Measurements from ENCODE around the gene MRPS16. TPM values are rescaled to one million over a fixed set of nuclear protein-coding genes. Genes with fewer than 3 reads are reported as not detected.

MRPS16 gene
- total RNA-seq, 3 donors from 2014 or later: 76.7 to 108 (median 88.9) TPM

- Histone ChIP-seq H3K9me3 (no peaks in the 10 kb centered on the region), H3K4me3 (no peak overlapping the region), H3K4me1 (ENCODE audit: low read depth) (no peaks in the 10 kb centered on the region), H3K36me3 (ENCODE audit: low read depth) (no peaks in the 10 kb centered on the region)
- intact Hi-C loops (cut with DNase I, micrococcal nuclease): no loop called here
- DNase-seq (no peak), ATAC-seq (no peak)
- TF ChIP-seq CTCF (IDR thresholded peaks at IDR 0.05): no peak
Observed at GRCh38 chr10:73217628-73218027, 34.8 kb downstream of the MRPS16 start.

- H3K36me3 ChIP-seq (ENCODE audit: low read depth): no peaks in the 10 kb centered on the region
- intact Hi-C loops (cut with DNase I, micrococcal nuclease): no loop called here
- DNase-seq: no peak
- no peaks in the 10 kb centered on the region for H3K4me1 ChIP-seq (ENCODE audit: low read depth)
- TF ChIP-seq CTCF (IDR thresholded peaks at IDR 0.05): no peak
- no peak for ATAC-seq
- no peak overlapping the region for H3K4me3 ChIP-seq
- no peaks in the 10 kb centered on the region for H3K9me3 ChIP-seq
Observed at GRCh38 chr10:73215749-73216148, 36.7 kb downstream of the MRPS16 start.

- intact Hi-C loops (cut with DNase I, micrococcal nuclease): no loop called here
- Histone ChIP-seq H3K9me3 (no peaks in the 10 kb centered on the region), H3K4me3 (no peak overlapping the region), H3K4me1 (ENCODE audit: low read depth) (no peaks in the 10 kb centered on the region), H3K36me3 (ENCODE audit: low read depth) (peaks cover 4% of the 10 kb centered on the region)
- no peak for DNase-seq
- ATAC-seq: no peak
- TF ChIP-seq CTCF (IDR thresholded peaks at IDR 0.05): no peak
Observed at GRCh38 chr10:73211106-73211811, 41.2 kb downstream of the MRPS16 start.

- TF ChIP-seq CTCF (IDR thresholded peaks at IDR 0.05): no peak
- no peak for DNase-seq
- intact Hi-C loops (cut with DNase I, micrococcal nuclease): no loop called here
- Histone ChIP-seq H3K9me3 (no peaks in the 10 kb centered on the region), H3K4me3 (no peak overlapping the region), H3K36me3 (ENCODE audit: low read depth) (peaks cover 4% of the 10 kb centered on the region), H3K4me1 (ENCODE audit: low read depth) (no peaks in the 10 kb centered on the region)
- no peak for ATAC-seq
Observed at GRCh38 chr10:73210395-73211105, 41.9 kb downstream of the MRPS16 start.

GRCh38 chr10:73209705-73210104, 42.7 kb downstream of the MRPS16 start:
- Histone ChIP-seq H3K9me3 (no peaks in the 10 kb centered on the region), H3K36me3 (ENCODE audit: low read depth) (peaks cover 4% of the 10 kb centered on the region), H3K4me3 (no peak overlapping the region), H3K4me1 (ENCODE audit: low read depth) (no peaks in the 10 kb centered on the region)
- DNase-seq (no peak), ATAC-seq (no peak)
- TF ChIP-seq CTCF (IDR thresholded peaks at IDR 0.05): no peak
- intact Hi-C loops (cut with DNase I, micrococcal nuclease): no loop called here

Measured in mucosa of descending colon (tissue), 3 donors.